GM18511 (cell line): ENCODE data around the gene OPALIN.
"Not testable (repeated sequence)": the region's sequence is repeated elsewhere in the genome, so short reads cannot be mapped to it uniquely, and the experiment has no call there.

Source experiments
- ATAC-seq: cut with Tn5 transposase; IDR thresholded peaks from one replicate; pipeline ENCODE4 v1.9.1; 2021; ENCODE audit warnings: mild to moderate bottlenecking, moderate library complexity; ENCODE audit not compliant: unreplicated experiment

The OPALIN gene

GRCh38 chr10:96339956-96340904 is 18.6 kb downstream of the OPALIN start:
- peak; percentile 78 for ATAC-seq

- no peak for ATAC-seq
These were observed 19.4 kb downstream of the OPALIN start for GRCh38 chr10:96339383-96339782.

GRCh38 chr10:96338279-96338925 is 20.4 kb downstream of the OPALIN start:
- ATAC-seq: no peak

- no peak for ATAC-seq
These were observed 21.7 kb downstream of the OPALIN start for GRCh38 chr10:96337106-96337505.

GRCh38 chr10:96334616-96335526 is 23.9 kb downstream of the OPALIN start:
- ATAC-seq: no peak

GRCh38 chr10:96333101-96333500 is 25.7 kb downstream of the OPALIN start:
- ATAC-seq: no peak

GRCh38 chr10:96327462-96327861 is 31.3 kb downstream of the OPALIN start:
- no peak for ATAC-seq

GRCh38 chr10:96325719-96326373 is 33.0 kb downstream of the OPALIN start:
- ATAC-seq: peak; percentile 98

GRCh38 chr10:96324447-96324846 is 34.4 kb downstream of the OPALIN start:
- ATAC-seq: no peak

- no peak for ATAC-seq
These were observed 36.5 kb downstream of the OPALIN start for GRCh38 chr10:96322275-96322674.

GRCh38 chr10:96321822-96322221 is 37.0 kb downstream of the OPALIN start:
- ATAC-seq: no peak

- ATAC-seq: no peak
These were observed 38.9 kb downstream of the OPALIN start for GRCh38 chr10:96319754-96320474.

GRCh38 chr10:96317067-96317833 is 41.6 kb downstream of the OPALIN start:
- ATAC-seq: no peak

GRCh38 chr10:96313344-96313743 is 45.5 kb downstream of the OPALIN start:
- ATAC-seq: no peak

- no peak for ATAC-seq
These were observed 47.6 kb downstream of the OPALIN start for GRCh38 chr10:96311180-96311715.

GRCh38 chr10:96310321-96310669 is 48.5 kb downstream of the OPALIN start:
- ATAC-seq: no peak

GRCh38 chr10:96309628-96310320 is 49.0 kb downstream of the OPALIN start:
- ATAC-seq: no peak

- not testable (repeated sequence) for ATAC-seq
These were observed 49.9 kb downstream of the OPALIN start for GRCh38 chr10:96308854-96309253.
